SH-SY5Y (cell line): ENCODE measurements around the gene PRIM1.

ENCODE experiments used
- GATA2 ChIP-seq: IDR thresholded peaks from 2 replicates; pipeline ENCODE4 v1.6.1; 2011; ENCODE audit warnings: mild to moderate bottlenecking, low read depth, low read length
- GATA3 ChIP-seq: IDR thresholded peaks from 2 replicates; pipeline ENCODE4 v1.6.1; 2011; ENCODE audit warnings: low read depth, mild to moderate bottlenecking, low read length, moderate library complexity

DNA sequence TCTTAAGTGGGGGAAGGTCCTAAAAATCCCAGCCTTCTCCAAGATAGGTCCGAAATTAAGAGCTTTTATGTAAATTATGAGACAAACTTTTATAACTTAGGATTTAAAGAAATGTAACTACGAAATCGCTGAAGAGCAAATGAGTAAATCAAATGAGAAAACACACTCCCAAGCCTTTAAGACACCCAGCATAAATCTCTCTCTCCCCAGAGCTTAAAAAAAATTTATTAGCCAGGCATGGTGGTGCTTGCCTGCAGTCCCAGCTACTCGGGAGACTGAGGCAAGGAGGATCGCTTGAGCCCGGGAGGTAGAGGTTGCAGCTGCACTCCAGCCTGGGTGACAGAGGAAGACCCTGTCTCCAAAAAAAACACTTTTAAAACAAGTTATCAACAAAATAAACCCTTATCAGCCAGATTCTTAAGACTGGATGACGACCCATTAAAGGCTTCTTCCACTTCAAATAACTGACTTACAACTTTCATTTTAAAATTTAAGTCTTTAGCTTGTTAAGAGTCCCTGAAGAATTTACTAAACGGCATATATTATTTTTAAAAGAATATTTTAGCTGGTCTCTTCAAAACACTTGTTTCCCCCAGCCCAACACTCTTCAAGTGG, 67.3 kb downstream of the PRIM1 start:
- TF ChIP-seq GATA2 (no peak), GATA3 (no peak)
